Adrenal gland (tissue), 12 donors: ENCODE data around the gene NECAB2. TPM values are rescaled to one million over a fixed set of nuclear protein-coding genes. Genes with fewer than 3 reads are reported as not detected.

ENCODE experiments used
- DNase-seq, 7 donors: peaks; one replicate each; pipeline ENCODE4 v3.0.0-alpha.2; 2019 to 2020
- H3K27ac ChIP-seq, 5 donors: fragments of 200-600 bp; sonication (generic) in 4 of 5; 1 replicate in 3 of 5; 2 replicates in 2 of 5; pipeline versions ENCODE4 v1.5.1 to v1.8.0; 2016 to 2020; ENCODE audit warnings: mild to moderate bottlenecking in 1 of 5
- H3K27me3 ChIP-seq: fragments of 200-600 bp; 2 replicates; pipeline ENCODE4 v1.8.0; 2021
- H3K36me3 ChIP-seq, 2 donors: fragments of 200-600 bp; replicated peaks in 1 of 2; 1 replicate in 1 of 2; 2 replicates in 1 of 2; pipeline versions ENCODE4 v1.5.1 to v1.8.0; 2018 to 2022
- H3K4me1 ChIP-seq, 2 donors: fragments of 200-600 bp; replicated peaks in 1 of 2; 1 replicate in 1 of 2; 2 replicates in 1 of 2; pipeline versions ENCODE4 v1.5.1 to v1.8.0; 2018 to 2021
- H3K4me3 ChIP-seq, 4 donors: fragments of 200-600 bp; sonication (generic) in 3 of 4; one replicate each; pipeline ENCODE4 v1.5.1; 2016 to 2018
- H3K9me3 ChIP-seq, 3 donors: fragments of 200-600 bp; sonication (generic) in 1 of 3; replicated peaks in 1 of 3; 1 replicate in 2 of 3; 2 replicates in 1 of 3; pipeline versions ENCODE4 v1.5.1 to v1.8.0; 2016 to 2021
- CTCF ChIP-seq, 6 experiments: fragments of 450-650 bp in 4 of 6; fragments of 200-600 bp in 2 of 6; sonication (generic) in 1 of 6; IDR thresholded peaks; 1 replicate in 5 of 6; 2 replicates in 1 of 6; pipeline versions ENCODE4 v1.5.1 to v1.8.0; 2016 to 2021; ENCODE audit warnings: antibody characterized with exemption in 6 of 6, mild to moderate bottlenecking in 2 of 6, moderate library complexity in 1 of 6
- POLR2A ChIP-seq, 2 donors: fragments of 450-650 bp; IDR thresholded peaks; one replicate each; pipeline ENCODE4 v1.6.1; 2017; ENCODE audit warnings: antibody characterized with exemption in 2 of 2, mild to moderate bottlenecking in 2 of 2, moderate library complexity in 1 of 2
- WGBS, 4 donors: extraction: QIAGEN DNeasy Blood & Tissue Kit in 2 of 4; methylation state at CpG; one replicate each; pipeline versions ENCODE4 v1.1.5 to v1.1.7; 2013 to 2017; 5-methylcytosine and 5-hydroxymethylcytosine counted together
- intact Hi-C, 2 donors: fragments of 100-400 bp; cut with DNase I; formaldehyde crosslinking; loops; one replicate each; pipeline versions ENCODE4 v1.14.1 to v1.15.0; 2022 to 2023
- polyA plus RNA-seq, 3 donors: library from polyadenylated mRNA; stranded (reverse); fragments of 200-250 nt in 2 of 3; fragments of 350-450 nt in 1 of 3; fragmentation: Illumina TruSeq in 1 of 3; extraction: RNeasy Lipid Tissue Mini Kit (QIAGEN cat#74804) in 1 of 3; gene quantifications; one replicate each; pipeline ENCODE4 v1.2.3, GENCODE V29; 2013 to 2014
- total RNA-seq, 9 donors: library from RNA; depleted of rRNA in 4 of 9; stranded (reverse); fragments of >200 nt in 4 of 9; fragments of 120-200 nt in 1 of 9; fragmentation: NEBNext Ultra II Directional in 1 of 9; extraction: Animal tissue kit (Norgen Biotek cat#: 25700) in 1 of 9; gene quantifications; one replicate each; pipeline versions ENCODE4 v1.1.0 to v1.2.4, GENCODE V29; 2013 to 2023
- donor health status: healthy with polysubstance abuse.
- donor health status: Bipolar disorder and iron deficiency.
- donor health status: DM: yes; HTN: yes; CAD: no.
- donor health status: DM: no; HTN: no; CAD: no.
- donor health status: DM: no; HTN: no; CAD: no.
- donor health status: DM: yes; HTN: yes; CAD: no.

NECAB2 gene
- total and polyA plus RNA-seq, 12 donors, result 0.14 to 2.1 (median 0.36) TPM; not detected in 3

GRCh38 chr16:84014570-84015327 is 46.7 kb downstream of the NECAB2 start:
- no peak for DNase-seq
- no peaks in the 10 kb centered on the region for H3K4me1 ChIP-seq
- H3K36me3 ChIP-seq, result no peaks in the 10 kb centered on the region
- no peak overlapping the region for H3K27ac ChIP-seq
- no peaks in the 10 kb centered on the region for H3K9me3 ChIP-seq
- no peaks in the 10 kb centered on the region for H3K27me3 ChIP-seq
- intact Hi-C loops, result no loop called here
- no peak overlapping the region for H3K4me3 ChIP-seq
- TF ChIP-seq CTCF (IDR thresholded peaks at IDR 0.05) (no peak), POLR2A (IDR thresholded peaks at IDR 0.05) (no peak)
- 72 to 76% (median 74%) methylated on average over 13 to 14 of the region's 14 CpGs for WGBS, 4 donors

- H3K4me3 ChIP-seq, result no peak overlapping the region
- H3K27me3 ChIP-seq, result no peaks in the 10 kb centered on the region
- intact Hi-C loops, result no loop called here
- DNase-seq, result no peak
- no peaks in the 10 kb centered on the region for H3K36me3 ChIP-seq
- H3K27ac ChIP-seq, result no peak overlapping the region
- H3K4me1 ChIP-seq, result no peaks in the 10 kb centered on the region
- WGBS, 4 donors, result 73 to 89% (median 81%) methylated on average over 9 to 12 of the region's 12 CpGs
- H3K9me3 ChIP-seq, result no peaks in the 10 kb centered on the region
- TF ChIP-seq CTCF (IDR thresholded peaks at IDR 0.05) (no peak), POLR2A (IDR thresholded peaks at IDR 0.05) (no peak)
Observed at GRCh38 chr16:84015399-84015798, 47.4 kb downstream of the NECAB2 start.

- H3K36me3 ChIP-seq, result no peaks in the 10 kb centered on the region
- no peaks in the 10 kb centered on the region for H3K4me1 ChIP-seq
- TF ChIP-seq CTCF (IDR thresholded peaks at IDR 0.05), result no peak
- TF ChIP-seq POLR2A (IDR thresholded peaks at IDR 0.05), result no peak
- no peak overlapping the region for H3K4me3 ChIP-seq
- no peak overlapping the region for H3K27ac ChIP-seq
- H3K27me3 ChIP-seq, result no peaks in the 10 kb centered on the region
- DNase-seq, result no peak
- 92 to 96% (median 94%) methylated on average over 4 to 12 of the region's 12 CpGs for WGBS, 4 donors
- intact Hi-C loops, result no loop called here
- no peaks in the 10 kb centered on the region for H3K9me3 ChIP-seq
Observed at GRCh38 chr16:84016477-84016876, 48.4 kb downstream of the NECAB2 start.

GRCh38 chr16:84018710-84019109 is 50.7 kb downstream of the NECAB2 start:
- no peaks in the 10 kb centered on the region for H3K9me3 ChIP-seq
- DNase-seq, result no peak
- no peak for TF ChIP-seq CTCF (IDR thresholded peaks at IDR 0.05)
- TF ChIP-seq POLR2A (IDR thresholded peaks at IDR 0.05), result no peak
- no peaks in the 10 kb centered on the region for H3K36me3 ChIP-seq
- intact Hi-C loops, result no loop called here
- WGBS, 4 donors, result 84 to 87% (median 86%) methylated on average over 4 of the region's 4 CpGs
- H3K4me3 ChIP-seq, result no peak overlapping the region
- no peaks in the 10 kb centered on the region for H3K4me1 ChIP-seq
- no peak overlapping the region for H3K27ac ChIP-seq
- no peaks in the 10 kb centered on the region for H3K27me3 ChIP-seq
